ENCODE measurements around the gene CACNB1.

Gene CACNB1

GRCh38 chr17:39225959-39226683, 28.7 kb upstream of the CACNB1 start:
- peak in 5 of 14 donors; percentile 10 to 74 (median 37) for DNase-seq

GRCh38 chr17:39225308-39225958, 28.0 kb upstream of the CACNB1 start, which contains the start of gene STAC2:
Gene STAC2, minus strand, starts transcription at chr17:39225945. Its CDS starts 443 bp downstream, at chr17:39225502.
- DNase-seq, result no peak

- DNase-seq, result no peak
Measured at GRCh38 chr17:39224778-39225307, 27.4 kb upstream of the CACNB1 start.

GRCh38 chr17:39223907-39224777, 26.7 kb upstream of the CACNB1 start:
- DNase-seq, result no peak

GRCh38 chr17:39222866-39223834, 25.7 kb upstream of the CACNB1 start:
- no peak for DNase-seq

GRCh38 chr17:39222151-39222550, 24.7 kb upstream of the CACNB1 start:
- peak in 1 of 14 donors; percentile 23 for DNase-seq

- DNase-seq, result no peak
Measured at GRCh38 chr17:39221572-39221971, 24.1 kb upstream of the CACNB1 start.

GRCh38 chr17:39219647-39220154, 22.2 kb upstream of the CACNB1 start:
- DNase-seq, result peak in 10 of 14 donors; percentile 19 to 90 (median 67)

- DNase-seq, result no peak
Measured at GRCh38 chr17:39218906-39219305, 21.4 kb upstream of the CACNB1 start.

GRCh38 chr17:39217734-39218369, 20.4 kb upstream of the CACNB1 start:
- DNase-seq, result no peak

- DNase-seq, result no peak
Measured at GRCh38 chr17:39213852-39214251, 16.4 kb upstream of the CACNB1 start.

- peak in 1 of 14 donors; percentile 86 for DNase-seq
Measured at GRCh38 chr17:39212841-39213480, 15.5 kb upstream of the CACNB1 start.

GRCh38 chr17:39212195-39212810, 14.8 kb upstream of the CACNB1 start:
- DNase-seq, result peak in 1 of 14 donors; percentile 51

- DNase-seq, result no peak
Measured at GRCh38 chr17:39210093-39210434, 12.6 kb upstream of the CACNB1 start.

- peak in 5 of 14 donors; percentile 13 to 44 (median 21) for DNase-seq
Measured at GRCh38 chr17:39209317-39210092, 12.0 kb upstream of the CACNB1 start.

- no peak for DNase-seq
Measured at GRCh38 chr17:39208893-39209292, 11.4 kb upstream of the CACNB1 start.

GRCh38 chr17:39208136-39208535, 10.7 kb upstream of the CACNB1 start:
- no peak for DNase-seq

- no peak for DNase-seq
Measured at GRCh38 chr17:39205112-39205526, 7.7 kb upstream of the CACNB1 start.

- no peak for DNase-seq
Measured at GRCh38 chr17:39204245-39204644, 6.8 kb upstream of the CACNB1 start.
